Bronchial epithelial cell (primary cell): Measurements from ENCODE around the gene ADCY6. TPM values are rescaled to one million over a fixed set of nuclear protein-coding genes. Genes with fewer than 3 reads are reported as not detected.

Source experiments
- DNase-seq: peaks from one replicate; pipeline ENCODE4 v3.0.0-alpha.2; 2010; ENCODE audit warnings: low read depth
- FAIRE-seq: peaks from 2 replicates; lab custom pipeline; 2011; peaks lifted over from hg19 to GRCh38; lab: Jason Lieb, UNC
- H3K27me3 ChIP-seq: 2 replicates; pipeline ENCODE4 v1.5.1; 2011; ENCODE audit warnings: low read length; ENCODE audit not compliant: control insufficient read depth, insufficient read depth
- H3K36me3 ChIP-seq: 2 replicates; pipeline ENCODE4 v1.5.1; 2011; ENCODE audit warnings: low read length; ENCODE audit not compliant: control insufficient read depth, insufficient read depth
- H3K4me3 ChIP-seq: 2 replicates; pipeline ENCODE4 v1.5.1; 2011; ENCODE audit warnings: mild to moderate bottlenecking, low read depth, low read length, control low read depth
- total RNA-seq: library from RNA; depleted of rRNA; stranded (reverse); fragments of >200 nt; gene quantifications from 2 replicates; pipeline ENCODE4 v1.2.1, GENCODE V29; 2014
- TF ChIP-seq, protein P1 (sequence below): IDR thresholded peaks from 2 replicates; pipeline ENCODE4 v1.5.1; 2011; ENCODE audit warnings: mild to moderate bottlenecking, moderate library complexity, low read length, control low read depth, inconsistent platforms; ENCODE audit not compliant: insufficient read depth, severe bottlenecking

The ADCY6 gene
- total RNA-seq, 1 donor from 2014 or later = 13.4 TPM

- FAIRE-seq (no peak), DNase-seq (no peak)
- Histone ChIP-seq H3K4me3 (no peak overlapping the region), H3K36me3 (peaks cover 30% of the 10 kb centered on the region), H3K27me3 (no peaks in the 10 kb centered on the region)
- TF ChIP-seq, protein P1, sequence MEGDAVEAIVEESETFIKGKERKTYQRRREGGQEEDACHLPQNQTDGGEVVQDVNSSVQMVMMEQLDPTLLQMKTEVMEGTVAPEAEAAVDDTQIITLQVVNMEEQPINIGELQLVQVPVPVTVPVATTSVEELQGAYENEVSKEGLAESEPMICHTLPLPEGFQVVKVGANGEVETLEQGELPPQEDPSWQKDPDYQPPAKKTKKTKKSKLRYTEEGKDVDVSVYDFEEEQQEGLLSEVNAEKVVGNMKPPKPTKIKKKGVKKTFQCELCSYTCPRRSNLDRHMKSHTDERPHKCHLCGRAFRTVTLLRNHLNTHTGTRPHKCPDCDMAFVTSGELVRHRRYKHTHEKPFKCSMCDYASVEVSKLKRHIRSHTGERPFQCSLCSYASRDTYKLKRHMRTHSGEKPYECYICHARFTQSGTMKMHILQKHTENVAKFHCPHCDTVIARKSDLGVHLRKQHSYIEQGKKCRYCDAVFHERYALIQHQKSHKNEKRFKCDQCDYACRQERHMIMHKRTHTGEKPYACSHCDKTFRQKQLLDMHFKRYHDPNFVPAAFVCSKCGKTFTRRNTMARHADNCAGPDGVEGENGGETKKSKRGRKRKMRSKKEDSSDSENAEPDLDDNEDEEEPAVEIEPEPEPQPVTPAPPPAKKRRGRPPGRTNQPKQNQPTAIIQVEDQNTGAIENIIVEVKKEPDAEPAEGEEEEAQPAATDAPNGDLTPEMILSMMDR = no peak
These were observed 13.6 kb downstream of the ADCY6 start for GRCh38 chr12:48775299-48775698.

DNA sequence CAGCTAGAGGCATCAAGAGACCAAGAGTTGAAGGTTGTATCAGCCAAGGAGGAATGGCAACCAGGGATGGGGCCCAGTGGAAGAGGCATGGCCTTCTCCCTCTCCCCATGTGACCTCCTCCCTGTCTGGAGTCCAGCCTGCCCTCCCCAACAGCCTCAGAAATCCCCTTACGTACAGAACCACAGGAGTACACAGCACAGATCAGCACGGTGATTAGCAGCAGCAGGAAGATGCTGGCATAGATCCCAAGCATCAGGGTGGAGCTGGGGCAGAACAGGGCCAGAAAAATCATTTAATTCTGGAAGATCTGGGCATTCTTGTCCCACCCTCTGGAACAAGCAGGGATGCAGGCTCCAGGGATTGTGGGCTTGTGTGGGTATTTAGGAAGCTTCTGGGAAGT lies 14.4 kb downstream of the ADCY6 start:
- FAIRE-seq (no peak), DNase-seq (no peak)
- TF ChIP-seq, protein P1 = no peak
- no peaks in the 10 kb centered on the region for H3K27me3 ChIP-seq
- H3K36me3 ChIP-seq = peaks cover 32% of the 10 kb centered on the region
- no peak overlapping the region for H3K4me3 ChIP-seq

GRCh38 chr12:48773686-48774085 lies 15.2 kb downstream of the ADCY6 start:
- peaks cover 31% of the 10 kb centered on the region for H3K36me3 ChIP-seq
- FAIRE-seq = no peak
- no peak for DNase-seq

GRCh38 chr12:48771588-48772112 lies 17.2 kb downstream of the ADCY6 start:
- FAIRE-seq (no peak), DNase-seq (no peak)
- no peak overlapping the region for H3K4me3 ChIP-seq
- no peaks in the 10 kb centered on the region for H3K27me3 ChIP-seq
- peaks cover 31% of the 10 kb centered on the region for H3K36me3 ChIP-seq
- TF ChIP-seq, protein P1 = no peak

More at GRCh38 chr12:48773686-48774085, 15.2 kb downstream of the ADCY6 start:
- Histone ChIP-seq H3K27me3 (no peaks in the 10 kb centered on the region), H3K4me3 (no peak overlapping the region)
- TF ChIP-seq, protein P1 = no peak

DNA sequence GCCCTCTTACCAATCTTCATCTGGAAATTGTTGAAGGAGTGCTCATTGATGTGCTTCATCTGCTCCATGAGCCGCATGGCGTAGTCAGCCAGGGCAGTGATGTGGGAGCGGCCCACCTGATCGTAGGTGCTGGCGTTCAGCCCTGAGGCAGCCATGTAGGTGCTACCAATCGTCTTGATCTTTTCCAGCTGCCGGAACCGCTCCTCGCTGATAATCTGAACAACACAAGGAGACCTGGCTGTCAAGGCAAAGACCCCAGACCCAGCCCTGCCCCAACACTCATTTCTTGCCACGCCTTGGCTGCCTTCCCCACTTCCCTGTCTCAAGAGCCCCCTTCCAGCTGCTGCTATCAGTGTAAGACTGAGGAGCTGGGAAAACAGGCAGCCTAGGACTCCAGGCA lies 18.1 kb downstream of the ADCY6 start:
- no peak for DNase-seq
- FAIRE-seq = no peak
- H3K27me3 ChIP-seq = no peaks in the 10 kb centered on the region
- H3K36me3 ChIP-seq = peaks cover 30% of the 10 kb centered on the region
- H3K4me3 ChIP-seq = no peak overlapping the region
- TF ChIP-seq, protein P1 = no peak

DNA sequence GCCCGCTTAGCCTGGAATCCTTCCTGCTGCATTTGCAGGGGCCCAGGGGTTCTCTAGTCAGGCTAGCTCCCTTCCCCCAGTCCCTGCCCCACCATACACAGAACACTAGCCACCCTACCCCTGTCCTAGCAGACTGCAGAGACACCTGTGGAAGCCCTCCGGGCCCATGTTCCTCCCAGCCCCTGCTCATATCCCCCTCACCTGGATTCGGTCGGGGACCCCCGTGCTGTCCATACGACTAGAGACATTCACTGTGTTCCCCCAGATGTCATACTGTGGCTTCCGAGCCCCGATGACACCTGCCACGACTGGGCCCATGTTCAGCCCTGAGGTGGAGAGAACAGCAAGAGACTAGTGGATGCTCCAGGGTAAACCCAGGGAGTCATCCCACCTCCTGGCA lies 20.2 kb downstream of the ADCY6 start:
- TF ChIP-seq, protein P1 = no peak
- FAIRE-seq (no peak), DNase-seq (no peak)
- Histone ChIP-seq H3K27me3 (no peaks in the 10 kb centered on the region), H3K36me3 (peaks cover 22% of the 10 kb centered on the region), H3K4me3 (no peak overlapping the region)
